Measurements from ENCODE around the gene MUTYH. TPM values are rescaled to one million over a fixed set of nuclear protein-coding genes. Genes with fewer than 3 reads are reported as not detected.

Gene MUTYH
- total RNA-seq, 1 donor from 2014 or later = 34.9 TPM

GRCh38 chr1:45322486-45323040 lies 17.7 kb downstream of the MUTYH start:
- no peaks in the 10 kb centered on the region for H3K36me3 ChIP-seq (ENCODE audit: control insufficient read depth, insufficient read depth, low read length)
- peaks cover 8% of the 10 kb centered on the region for H3K27me3 ChIP-seq (ENCODE audit: control insufficient read depth, insufficient read depth, low read length)
- no peak overlapping the region for H3K4me3 ChIP-seq (ENCODE audit: low read depth, low read length)
- TF ChIP-seq CTCF (IDR thresholded peaks at IDR 0.05; ENCODE audit: insufficient read depth, low read length, poor library complexity, severe bottlenecking) = no peak
- no peak for DNase-seq (ENCODE audit: low read depth)

GRCh38 chr1:45321444-45321843 lies 18.8 kb downstream of the MUTYH start:
- no peak for TF ChIP-seq CTCF (IDR thresholded peaks at IDR 0.05; ENCODE audit: insufficient read depth, low read length, poor library complexity, severe bottlenecking)
- Histone ChIP-seq H3K27me3 (ENCODE audit: control insufficient read depth, insufficient read depth, low read length) (no peaks in the 10 kb centered on the region), H3K4me3 (ENCODE audit: low read depth, low read length) (no peak overlapping the region), H3K36me3 (ENCODE audit: control insufficient read depth, insufficient read depth, low read length) (no peaks in the 10 kb centered on the region)
- no peak for DNase-seq (ENCODE audit: low read depth)

GRCh38 chr1:45319761-45320160 lies 20.5 kb downstream of the MUTYH start:
- Histone ChIP-seq H3K27me3 (ENCODE audit: control insufficient read depth, insufficient read depth, low read length) (no peaks in the 10 kb centered on the region), H3K4me3 (ENCODE audit: low read depth, low read length) (no peak overlapping the region), H3K36me3 (ENCODE audit: control insufficient read depth, insufficient read depth, low read length) (no peaks in the 10 kb centered on the region)
- no peak for DNase-seq (ENCODE audit: low read depth)
- no peak for TF ChIP-seq CTCF (IDR thresholded peaks at IDR 0.05; ENCODE audit: insufficient read depth, low read length, poor library complexity, severe bottlenecking)

GRCh38 chr1:45317166-45317565 lies 23.1 kb downstream of the MUTYH start:
- Histone ChIP-seq H3K36me3 (ENCODE audit: control insufficient read depth, insufficient read depth, low read length) (no peaks in the 10 kb centered on the region), H3K27me3 (ENCODE audit: control insufficient read depth, insufficient read depth, low read length) (no peaks in the 10 kb centered on the region), H3K4me3 (ENCODE audit: low read depth, low read length) (no peak overlapping the region)
- TF ChIP-seq CTCF (IDR thresholded peaks at IDR 0.05; ENCODE audit: insufficient read depth, low read length, poor library complexity, severe bottlenecking) = no peak
- no peak for DNase-seq (ENCODE audit: low read depth)

- TF ChIP-seq CTCF (IDR thresholded peaks at IDR 0.05; ENCODE audit: insufficient read depth, low read length, poor library complexity, severe bottlenecking) = no peak
- no peaks in the 10 kb centered on the region for H3K36me3 ChIP-seq (ENCODE audit: control insufficient read depth, insufficient read depth, low read length)
- H3K27me3 ChIP-seq (ENCODE audit: control insufficient read depth, insufficient read depth, low read length) = no peaks in the 10 kb centered on the region
- no peak overlapping the region for H3K4me3 ChIP-seq (ENCODE audit: low read depth, low read length)
- DNase-seq (ENCODE audit: low read depth) = no peak
Measured at GRCh38 chr1:45314266-45314665, 26.0 kb downstream of the MUTYH start.

- no peak for DNase-seq (ENCODE audit: low read depth)
- no peak overlapping the region for H3K4me3 ChIP-seq (ENCODE audit: low read depth, low read length)
- no peaks in the 10 kb centered on the region for H3K27me3 ChIP-seq (ENCODE audit: control insufficient read depth, insufficient read depth, low read length)
- no peak for TF ChIP-seq CTCF (IDR thresholded peaks at IDR 0.05; ENCODE audit: insufficient read depth, low read length, poor library complexity, severe bottlenecking)
- H3K36me3 ChIP-seq (ENCODE audit: control insufficient read depth, insufficient read depth, low read length) = no peaks in the 10 kb centered on the region
Measured at GRCh38 chr1:45306905-45307304, 33.3 kb downstream of the MUTYH start.
